ENCODE measurements around the gene MKRN1. TPM values are rescaled to one million over a fixed set of nuclear protein-coding genes. Genes with fewer than 3 reads are reported as not detected.

The MKRN1 gene, protein sequence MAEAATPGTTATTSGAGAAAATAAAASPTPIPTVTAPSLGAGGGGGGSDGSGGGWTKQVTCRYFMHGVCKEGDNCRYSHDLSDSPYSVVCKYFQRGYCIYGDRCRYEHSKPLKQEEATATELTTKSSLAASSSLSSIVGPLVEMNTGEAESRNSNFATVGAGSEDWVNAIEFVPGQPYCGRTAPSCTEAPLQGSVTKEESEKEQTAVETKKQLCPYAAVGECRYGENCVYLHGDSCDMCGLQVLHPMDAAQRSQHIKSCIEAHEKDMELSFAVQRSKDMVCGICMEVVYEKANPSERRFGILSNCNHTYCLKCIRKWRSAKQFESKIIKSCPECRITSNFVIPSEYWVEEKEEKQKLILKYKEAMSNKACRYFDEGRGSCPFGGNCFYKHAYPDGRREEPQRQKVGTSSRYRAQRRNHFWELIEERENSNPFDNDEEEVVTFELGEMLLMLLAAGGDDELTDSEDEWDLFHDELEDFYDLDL
- 100 to 1,000 TPM in 1 of 5 donors, 10 to 100 TPM in 4; 21.0 to 102 (median 73.9) TPM for total RNA-seq
- 10 to 100 TPM; 35.2 to 57.4 (median 42.1) TPM for polyA plus RNA-seq
- long read RNA-seq, donor 1, transcript MKRN1-201 (8 exons, 3,151 nt): major isoform, 7 of 12 reads
- long read RNA-seq, donor 1, partial matches to known transcripts: 0 of 12 reads
- long read RNA-seq, donor 1, other reads (novel, unspliced or antisense): 0 of 12 reads
- long read RNA-seq, donor 2, transcript MKRN1-201 (8 exons, 3,151 nt): major isoform, 8 of 9 reads
- long read RNA-seq, donor 2, partial matches to known transcripts: 0 of 9 reads
- long read RNA-seq, donor 2, other reads (novel, unspliced or antisense): 0 of 9 reads
- long read RNA-seq, donor 3, transcript MKRN1-201 (8 exons, 3,151 nt): major isoform, 8 of 12 reads
- long read RNA-seq, donor 3, partial matches to known transcripts: 0 of 12 reads
- long read RNA-seq, donor 3, other reads (novel, unspliced or antisense): 0 of 12 reads
- long read RNA-seq, donor 4, partial matches to known transcripts: 0 of 2 reads
- long read RNA-seq, donor 4, other reads (novel, unspliced or antisense): 0 of 2 reads
- long read RNA-seq, donor 5, transcript MKRN1-202 (5 exons, 1,601 nt): minor isoform, 6 of 30 reads
- long read RNA-seq, donor 5, transcript MKRN1-201 (8 exons, 3,151 nt): major isoform, 11 of 30 reads
- long read RNA-seq, donor 5, partial matches to known transcripts: 10 of 30 reads
- long read RNA-seq, donor 5, other reads (novel, unspliced or antisense): 0 of 30 reads
- long read RNA-seq, donor 6, transcript MKRN1-201 (8 exons, 3,151 nt): major isoform, 22 of 43 reads
- long read RNA-seq, donor 6, transcript MKRN1-202 (5 exons, 1,601 nt): minor isoform, 16 of 43 reads
- long read RNA-seq, donor 6, partial matches to known transcripts: 0 of 43 reads
- long read RNA-seq, donor 6, other reads (novel, unspliced or antisense): 0 of 43 reads
- long read RNA-seq, donor 7, transcript MKRN1-202 (5 exons, 1,601 nt): major isoform, 15 of 30 reads
- long read RNA-seq, donor 7, transcript MKRN1-201 (8 exons, 3,151 nt): minor isoform, 14 of 30 reads
- long read RNA-seq, donor 7, partial matches to known transcripts: 0 of 30 reads
- long read RNA-seq, donor 7, other reads (novel, unspliced or antisense): 0 of 30 reads
- long read RNA-seq, donor 8, transcript MKRN1-202 (5 exons, 1,601 nt): minor isoform, 6 of 23 reads
- long read RNA-seq, donor 8, transcript MKRN1-201 (8 exons, 3,151 nt): major isoform, 16 of 23 reads
- long read RNA-seq, donor 8, partial matches to known transcripts: 0 of 23 reads
- long read RNA-seq, donor 8, other reads (novel, unspliced or antisense): 0 of 23 reads
- long read RNA-seq, donor 9, transcript MKRN1-202 (5 exons, 1,601 nt): major isoform, 8 of 13 reads
- long read RNA-seq, donor 9, partial matches to known transcripts: 0 of 13 reads
- long read RNA-seq, donor 9, other reads (novel, unspliced or antisense): 0 of 13 reads
- long read RNA-seq, donor 10, partial matches to known transcripts: 0 of 7 reads
- long read RNA-seq, donor 10, other reads (novel, unspliced or antisense): 0 of 7 reads

DNA sequence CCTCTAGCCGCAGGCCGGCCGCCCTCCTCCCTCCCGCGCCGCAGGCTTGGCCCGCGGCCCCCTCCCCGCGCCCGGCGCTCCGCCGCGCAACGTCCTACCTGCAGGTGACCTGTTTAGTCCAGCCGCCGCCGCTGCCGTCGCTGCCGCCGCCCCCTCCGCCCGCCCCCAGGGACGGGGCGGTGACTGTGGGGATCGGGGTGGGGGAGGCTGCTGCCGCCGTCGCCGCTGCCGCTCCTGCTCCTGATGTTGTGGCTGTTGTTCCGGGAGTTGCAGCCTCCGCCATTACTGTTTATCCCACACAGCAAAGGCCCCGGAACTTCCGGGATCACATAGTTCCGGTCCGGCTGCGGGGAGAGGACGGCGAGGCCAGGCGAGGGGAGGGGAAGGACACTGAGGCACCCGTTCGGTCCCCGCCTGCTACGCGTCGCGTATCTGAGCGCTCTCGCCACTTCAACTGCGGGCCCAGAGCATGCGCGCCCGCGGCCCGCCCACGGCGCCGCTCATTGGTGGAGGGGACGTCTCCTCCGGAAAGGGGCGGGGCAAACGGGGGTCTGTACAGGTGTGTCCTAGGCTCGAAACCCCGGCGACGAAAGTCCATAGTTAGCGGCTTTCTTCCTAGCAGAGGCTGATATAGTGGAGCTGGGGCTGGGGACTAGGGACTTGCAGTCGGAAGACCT, at the start of gene MKRN1:
MKRN1 (minus strand) TSS at position 444 of the 677 bp plus-strand sequence; CDS start at position 283, 161 bp downstream.
- peaks cover 28 to 44% (median 42%) of the 10 kb centered on the region in 4 donors for H3K4me1 ChIP-seq
- H3K36me3 ChIP-seq: no peaks in the 10 kb centered on the region
- H3K27me3 ChIP-seq: no peaks in the 10 kb centered on the region
- intact Hi-C loops (cut with DNase I; ENCODE audit: low total_unique reads): no loop called here
- peak; percentile 97 to 98 for DNase-seq
- H3K4me3 ChIP-seq: peak within 1 kb of the TSS; percentile 83 to 99 (median 98)
- H3K9me3 ChIP-seq: no peaks in the 10 kb centered on the region
- 0 to 1% (median 0%) methylated on average over 35 to 71 of the region's 71 CpGs for WGBS, 5 donors
- H3K27ac ChIP-seq: peak within 1 kb of the TSS; percentile 88 to 96 (median 95)
- TF ChIP-seq POLR2A (IDR thresholded peaks at IDR 0.05): peak in 2 of 4 donors; percentile 56 to 66
- TF ChIP-seq EP300 (IDR thresholded peaks at IDR 0.05): no peak
- TF ChIP-seq, protein P1, sequence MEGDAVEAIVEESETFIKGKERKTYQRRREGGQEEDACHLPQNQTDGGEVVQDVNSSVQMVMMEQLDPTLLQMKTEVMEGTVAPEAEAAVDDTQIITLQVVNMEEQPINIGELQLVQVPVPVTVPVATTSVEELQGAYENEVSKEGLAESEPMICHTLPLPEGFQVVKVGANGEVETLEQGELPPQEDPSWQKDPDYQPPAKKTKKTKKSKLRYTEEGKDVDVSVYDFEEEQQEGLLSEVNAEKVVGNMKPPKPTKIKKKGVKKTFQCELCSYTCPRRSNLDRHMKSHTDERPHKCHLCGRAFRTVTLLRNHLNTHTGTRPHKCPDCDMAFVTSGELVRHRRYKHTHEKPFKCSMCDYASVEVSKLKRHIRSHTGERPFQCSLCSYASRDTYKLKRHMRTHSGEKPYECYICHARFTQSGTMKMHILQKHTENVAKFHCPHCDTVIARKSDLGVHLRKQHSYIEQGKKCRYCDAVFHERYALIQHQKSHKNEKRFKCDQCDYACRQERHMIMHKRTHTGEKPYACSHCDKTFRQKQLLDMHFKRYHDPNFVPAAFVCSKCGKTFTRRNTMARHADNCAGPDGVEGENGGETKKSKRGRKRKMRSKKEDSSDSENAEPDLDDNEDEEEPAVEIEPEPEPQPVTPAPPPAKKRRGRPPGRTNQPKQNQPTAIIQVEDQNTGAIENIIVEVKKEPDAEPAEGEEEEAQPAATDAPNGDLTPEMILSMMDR (IDR thresholded peaks at IDR 0.05): peak in 1 of 7 experiments; percentile 21
- TF ChIP-seq POLR2AphosphoS5 (IDR thresholded peaks at IDR 0.05): peak; percentile 82 to 89 (median 88)

DNA sequence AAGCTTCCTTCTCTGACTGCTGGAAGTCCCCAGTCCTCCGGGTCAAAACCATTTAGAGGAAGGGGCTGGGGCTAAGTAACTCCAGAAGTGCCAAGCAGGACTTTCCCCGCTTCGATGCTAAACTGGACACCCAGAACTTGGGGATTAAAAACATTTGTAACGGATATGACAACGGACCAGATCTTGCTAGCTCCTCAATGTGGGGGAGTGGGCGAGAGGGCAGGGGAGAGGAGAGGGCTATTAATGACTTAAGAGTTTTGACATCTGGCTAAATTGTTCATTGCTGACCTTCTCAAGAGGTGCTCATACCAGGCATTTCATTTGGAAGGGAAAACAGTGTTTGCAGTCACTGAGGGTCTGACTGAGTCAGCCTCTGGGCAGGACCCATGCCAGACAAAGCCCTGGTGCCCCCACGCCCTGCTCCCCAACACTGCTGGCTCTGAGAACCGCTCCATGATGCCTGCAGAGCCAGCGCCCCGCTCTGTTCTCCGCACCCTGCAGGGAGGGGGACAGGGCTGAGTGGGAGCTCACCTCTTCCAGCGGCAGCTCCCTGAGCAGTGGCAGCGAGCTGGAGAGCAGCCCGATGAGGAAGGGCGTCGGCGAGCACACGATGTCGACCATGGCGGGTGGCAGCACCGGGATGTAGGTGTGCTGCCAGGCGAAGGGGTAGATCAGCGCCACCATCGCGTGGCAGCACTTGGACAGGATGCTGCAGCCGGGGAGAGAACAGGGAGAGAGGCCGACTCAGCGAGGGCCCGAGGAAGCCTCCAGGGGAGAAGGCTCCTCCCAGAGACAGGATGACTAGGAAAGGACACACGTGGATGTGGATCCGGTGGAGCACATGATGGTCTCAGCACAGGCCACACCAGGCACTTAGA, 47.7 kb upstream of the MKRN1 start:
- intact Hi-C loops (cut with DNase I; ENCODE audit: low total_unique reads): no loop called here
- WGBS, 5 donors: 80 to 87% (median 84%) methylated on average over 29 to 31 of the region's 31 CpGs
- Histone ChIP-seq H3K4me1 (peaks cover 0 to 7% (median 0%) of the 10 kb centered on the region in 4 donors), H3K4me3 (no peak overlapping the region), H3K27ac (no peak overlapping the region), H3K36me3 (peaks cover 0 to 10% (median 0%) of the 10 kb centered on the region in 4 donors), H3K9me3 (no peaks in the 10 kb centered on the region), H3K27me3 (no peaks in the 10 kb centered on the region)
- TF ChIP-seq, protein P1 (IDR thresholded peaks at IDR 0.05): no peak
- no peak for TF ChIP-seq POLR2A (IDR thresholded peaks at IDR 0.05)
- TF ChIP-seq POLR2AphosphoS5 (IDR thresholded peaks at IDR 0.05): no peak
- no peak for TF ChIP-seq EP300 (IDR thresholded peaks at IDR 0.05)
- DNase-seq: no peak

DNA sequence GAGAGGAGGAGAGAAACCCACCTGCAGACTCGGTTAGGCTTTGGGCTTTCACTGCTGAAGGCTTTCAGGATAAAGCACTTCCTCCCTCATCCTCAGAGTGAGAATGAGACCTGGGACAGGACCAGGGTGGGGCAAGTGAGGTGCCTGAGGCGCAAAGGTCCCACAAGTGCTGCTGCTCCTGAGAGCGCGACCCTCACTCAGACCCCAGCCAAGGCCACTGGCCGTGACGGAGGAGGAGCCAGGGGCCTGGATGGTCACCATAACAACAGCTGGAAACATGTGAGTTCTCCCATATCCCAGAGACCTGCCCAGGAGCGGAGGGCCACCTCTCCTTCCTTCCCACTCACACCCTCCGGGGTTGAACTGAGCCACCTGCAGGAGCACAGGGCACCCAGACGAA, 46.9 kb upstream of the MKRN1 start:
- H3K27ac ChIP-seq: no peak overlapping the region
- no peak for DNase-seq
- 75 to 85% (median 83%) methylated on average over 7 to 9 of the region's 9 CpGs for WGBS, 5 donors
- H3K27me3 ChIP-seq: no peaks in the 10 kb centered on the region
- H3K4me3 ChIP-seq: no peak overlapping the region
- TF ChIP-seq EP300 (IDR thresholded peaks at IDR 0.05): no peak
- TF ChIP-seq POLR2A (IDR thresholded peaks at IDR 0.05): no peak
- TF ChIP-seq POLR2AphosphoS5 (IDR thresholded peaks at IDR 0.05): no peak
- intact Hi-C loops (cut with DNase I; ENCODE audit: low total_unique reads): no loop called here
- no peaks in the 10 kb centered on the region for H3K9me3 ChIP-seq
- peaks cover 0 to 7% (median 0%) of the 10 kb centered on the region in 4 donors for H3K4me1 ChIP-seq
- peaks cover 0 to 17% (median 4%) of the 10 kb centered on the region in 4 donors for H3K36me3 ChIP-seq

Data from stomach (tissue), 19 donors.